Right lobe of liver (tissue), 6 donors: Measurements from ENCODE around the gene TSPAN9. TPM values are rescaled to one million over a fixed set of nuclear protein-coding genes. Genes with fewer than 3 reads are reported as not detected.

Source experiments
- ATAC-seq, 4 donors: fragments of 200-7000 bp; cut with Tn5 transposase; one replicate each; pipeline ENCODE4 v1.9.1; 2020; ENCODE audit warnings: mild to moderate bottlenecking in 4 of 4, moderate library complexity in 4 of 4
- DNase-seq, 3 donors: peaks; one replicate each; pipeline ENCODE4 v3.0.0-alpha.2; 2020
- H3K27ac ChIP-seq, 3 donors: fragments of 200-600 bp; one replicate each; pipeline ENCODE4 v1.8.0; 2022
- H3K27me3 ChIP-seq, 2 donors: fragments of 200-600 bp; one replicate each; pipeline ENCODE4 v1.8.0; 2022
- H3K36me3 ChIP-seq, 4 donors: fragments of 200-600 bp; sonication (generic) in 1 of 4; one replicate each; pipeline versions ENCODE4 v1.5.1 to v1.8.0; 2017 to 2022; ENCODE audit warnings: control low read depth in 1 of 4
- H3K4me1 ChIP-seq, 4 donors: fragments of 200-600 bp; sonication (generic) in 1 of 4; one replicate each; pipeline versions ENCODE4 v1.5.1 to v1.8.0; 2017 to 2022; ENCODE audit warnings: control low read depth in 1 of 4
- H3K4me3 ChIP-seq, 3 donors: fragments of 200-600 bp; one replicate each; pipeline ENCODE4 v1.8.0; 2022
- H3K9me3 ChIP-seq, 4 donors: fragments of 200-600 bp; sonication (generic) in 1 of 4; one replicate each; pipeline versions ENCODE4 v1.5.1 to v1.8.0; 2017 to 2022; ENCODE audit warnings: control low read depth in 1 of 4
- CTCF ChIP-seq, 4 donors: fragments of 200-600 bp in 3 of 4; fragments of 450-650 bp in 1 of 4; IDR thresholded peaks; one replicate each; pipeline versions ENCODE4 v1.5.1 to v1.8.0; 2016 to 2022; ENCODE audit warnings: antibody characterized with exemption in 4 of 4, mild to moderate bottlenecking in 2 of 4
- POLR2A ChIP-seq: fragments of 450-650 bp; IDR thresholded peaks from one replicate; pipeline ENCODE4 v1.6.1; 2017; ENCODE audit warnings: antibody characterized with exemption, mild to moderate bottlenecking
- WGBS: methylation state at CpG from one replicate; pipeline ENCODE4 v1.1.6; 2018; ENCODE audit warnings: low coverage, low lambda C conversion rate; ENCODE audit not compliant: insufficient coverage; ENCODE audit errors: missing lambda C conversion rate; 5-methylcytosine and 5-hydroxymethylcytosine counted together
- intact Hi-C, 2 donors: fragments of 100-400 bp; cut with DNase I; formaldehyde crosslinking; loops; one replicate each; pipeline versions ENCODE4 v1.11.2 to v1.14.1; 2022
- total RNA-seq, 6 experiments: library from RNA; depleted of rRNA in 2 of 6; stranded (reverse); fragments of >200 nt in 2 of 6; fragmentation: NEBNext Ultra II Directional in 3 of 6; extraction: Animal tissue kit (Norgen Biotek cat#: 25700) in 3 of 6; gene quantifications; one replicate each; pipeline versions ENCODE4 v1.1.0 to v1.2.4, GENCODE V29; 2016 to 2023
- donor health status: DM: no; HTN: yes; CAD: no.
- donor health status: DM: no; HTN: no; CAD: no.
- donor health status: DM: no; HTN: no; CAD: no.
- donor health status: DM: no; HTN: yes; CAD: no.
- donor health status: DM: no; HTN: yes; CAD: no.

Gene TSPAN9
- total RNA-seq, 6 experiments from 2014 or later: 23.7 to 53.2 (median 39.8) TPM

GRCh38 chr12:3187846-3188770, 110.9 kb downstream of the TSPAN9 start:
- Histone ChIP-seq H3K27me3 (no peaks in the 10 kb centered on the region), H3K9me3 (no peaks in the 10 kb centered on the region), H3K4me3 (no peak overlapping the region), H3K36me3 (no peaks in the 10 kb centered on the region), H3K27ac (no peak overlapping the region), H3K4me1 (peaks cover 0 to 13% (median 0%) of the 10 kb centered on the region in 4 donors)
- TF ChIP-seq POLR2A: no peak
- intact Hi-C loops: no loop called here
- peak; percentile 8 to 47 (median 18) for ATAC-seq
- WGBS: 94% methylated on average over 5 of the region's 17 CpGs
- no peak for DNase-seq

GRCh38 chr12:3189282-3189681, 112.1 kb downstream of the TSPAN9 start:
- no peak overlapping the region for H3K4me3 ChIP-seq
- TF ChIP-seq POLR2A (no peak), CTCF (IDR thresholded peaks at IDR 0.05) (no peak)
- no peaks in the 10 kb centered on the region for H3K27me3 ChIP-seq
- H3K4me1 ChIP-seq: peaks cover 0 to 13% (median 0%) of the 10 kb centered on the region in 4 donors
- no peaks in the 10 kb centered on the region for H3K9me3 ChIP-seq
- no peak for DNase-seq
- intact Hi-C loops: no loop called here
- H3K27ac ChIP-seq: no peak overlapping the region
- ATAC-seq: peak in 1 of 4 donors; percentile 12
- 25% methylated on average over 2 of the region's 2 CpGs for WGBS
- no peaks in the 10 kb centered on the region for H3K36me3 ChIP-seq

- ATAC-seq: peak in 1 of 4 donors; percentile 22
- Histone ChIP-seq H3K4me1 (peaks cover 0 to 13% (median 0%) of the 10 kb centered on the region in 4 donors), H3K27ac (no peak overlapping the region), H3K27me3 (no peaks in the 10 kb centered on the region), H3K4me3 (no peak overlapping the region), H3K36me3 (no peaks in the 10 kb centered on the region), H3K9me3 (no peaks in the 10 kb centered on the region)
- intact Hi-C loops: loop anchor here in 1 of 2 donors (10.0 kb wide), 1 partner anchor 45 kb away; no protein-coding TSS in a partner anchor
- 46% methylated on average over 6 of the region's 9 CpGs for WGBS
- DNase-seq: no peak
- no peak for TF ChIP-seq CTCF (IDR thresholded peaks at IDR 0.05)
- no peak for TF ChIP-seq POLR2A
These were observed 112.9 kb downstream of the TSPAN9 start for GRCh38 chr12:3190101-3190500.

- H3K4me1 ChIP-seq: peaks cover 0 to 13% (median 0%) of the 10 kb centered on the region in 4 donors
- WGBS: 60% methylated on average over 1 of the region's 2 CpGs
- H3K27me3 ChIP-seq: no peaks in the 10 kb centered on the region
- H3K9me3 ChIP-seq: no peaks in the 10 kb centered on the region
- TF ChIP-seq POLR2A: no peak
- TF ChIP-seq CTCF (IDR thresholded peaks at IDR 0.05): no peak
- ATAC-seq: peak; percentile 37 to 65 (median 45)
- no peak for DNase-seq
- H3K4me3 ChIP-seq: no peak overlapping the region
- intact Hi-C loops: loop anchor here in 1 of 2 donors (10.0 kb wide), 1 partner anchor 47 kb away; no protein-coding TSS in a partner anchor
- no peaks in the 10 kb centered on the region for H3K36me3 ChIP-seq
- no peak overlapping the region for H3K27ac ChIP-seq
These were observed 114.3 kb downstream of the TSPAN9 start for GRCh38 chr12:3191450-3191849.

- ATAC-seq: no peak
- 96% methylated on average over 6 of the region's 10 CpGs for WGBS
- H3K27ac ChIP-seq: no peak overlapping the region
- DNase-seq: no peak
- no peaks in the 10 kb centered on the region for H3K9me3 ChIP-seq
- peaks cover 0 to 13% (median 0%) of the 10 kb centered on the region in 4 donors for H3K4me1 ChIP-seq
- no peaks in the 10 kb centered on the region for H3K36me3 ChIP-seq
- H3K27me3 ChIP-seq: no peaks in the 10 kb centered on the region
- TF ChIP-seq CTCF (IDR thresholded peaks at IDR 0.05) (no peak), POLR2A (no peak)
- no peak overlapping the region for H3K4me3 ChIP-seq
- intact Hi-C loops: loop anchor here in 1 of 2 donors (10.0 kb wide), 1 partner anchor 47 kb away; no protein-coding TSS in a partner anchor
These were observed 115.0 kb downstream of the TSPAN9 start for GRCh38 chr12:3192221-3192620.
